HepG2 (cell line): ENCODE measurements around the gene TNFSF8. TPM values are rescaled to one million over a fixed set of nuclear protein-coding genes. Genes with fewer than 3 reads are reported as not detected.

Experiments
- ATAC-seq: fragments of 200-7000 bp; cut with Tn5 transposase; 3 replicates; pipeline ENCODE4 v1.9.1; 2020; ENCODE audit warnings: mild to moderate bottlenecking, moderate library complexity
- BruUV-seq: library from RNA; stranded (reverse); fragments of 400-500 nt; replicated peaks from 2 replicates; lab custom pipeline; 2021; lab: Mats Ljungman, UMichigan
- CTCF ChIA-PET: fragments of 300-600 bp; formaldehyde crosslinking; extraction: SDS; loops from one replicate; lab custom pipeline; 2021; ENCODE audit warnings: low total read pairs, inconsistent platforms, low intra/inter-chr PET ratio; lab: Yijun Ruan, JAX
- POLR2A ChIA-PET: fragments of 350-600 bp; sonication (Branson Sonifier 250); formaldehyde crosslinking; loops from one replicate; lab custom pipeline; 2020; ENCODE audit warnings: antibody characterized with exemption, inconsistent platforms; lab: Yijun Ruan, JAX
- DNase-seq: peaks from one replicate; pipeline ENCODE4 v3.0.0-alpha.2; 2015; ENCODE audit warnings: low spot score
- FAIRE-seq: peaks from 3 replicates; lab custom pipeline; 2011; peaks lifted over from hg19 to GRCh38; lab: Jason Lieb, UNC
- H2AFZ ChIP-seq: one replicate; pipeline ENCODE4 v1.6.1; 2011; ENCODE audit warnings: low read length, inconsistent platforms
- H3K27ac ChIP-seq: fragments of 300-600 bp; 3 replicates; pipeline ENCODE4 v1.8.0; 2011; ENCODE audit warnings: mixed run types, mild to moderate bottlenecking, mixed read lengths, low read length, inconsistent platforms; ENCODE audit not compliant: insufficient read depth; ENCODE audit errors: extremely low read length
- H3K27me3 ChIP-seq, 2 experiments: fragments of 200-600 bp in 1 of 2; 2 replicates in 1 of 2; 3 replicates in 1 of 2; pipeline versions ENCODE4 v1.6.0 to v1.8.0; 2011; ENCODE audit warnings: low read length in 2 of 2, mild to moderate bottlenecking in 2 of 2, moderate library complexity in 2 of 2, inconsistent platforms in 1 of 2; ENCODE audit not compliant: insufficient read depth in 2 of 2, control insufficient read depth in 1 of 2
- H3K36me3 ChIP-seq, 2 experiments: fragments of 200-600 bp in 1 of 2; replicated peaks in 1 of 2; 2 replicates in 1 of 2; 3 replicates in 1 of 2; pipeline versions ENCODE4 v1.5.1 to v1.8.0; 2011; ENCODE audit warnings: low read length in 2 of 2, inconsistent platforms in 1 of 2; ENCODE audit not compliant: insufficient read depth in 2 of 2, control insufficient read depth in 1 of 2
- H3K4me1 ChIP-seq: 2 replicates; pipeline ENCODE4 v1.5.1; 2012; ENCODE audit warnings: low read length, inconsistent platforms; ENCODE audit not compliant: insufficient read depth
- H3K4me2 ChIP-seq: 2 replicates; pipeline ENCODE4 v1.6.0; 2011; ENCODE audit warnings: low read depth, low read length, inconsistent platforms
- H3K4me3 ChIP-seq, 3 experiments: fragments of 200-600 bp in 1 of 3; sonication (generic), shearing (Covaris generic) in 1 of 3; replicated peaks in 1 of 3; 2 replicates each; pipeline ENCODE4 v1.5.1; 2011 to 2016; ENCODE audit warnings: low read length in 3 of 3, inconsistent platforms in 2 of 3, low read depth in 2 of 3, mild to moderate bottlenecking in 2 of 3, control low read depth in 1 of 3, mixed read lengths in 1 of 3; ENCODE audit not compliant: insufficient read depth in 1 of 3
- H3K79me2 ChIP-seq: one replicate; pipeline ENCODE4 v1.6.1; 2011; ENCODE audit warnings: low read length, inconsistent platforms; ENCODE audit not compliant: insufficient read depth
- H3K9ac ChIP-seq: 2 replicates; pipeline ENCODE4 v1.6.0; 2011; ENCODE audit warnings: mild to moderate bottlenecking, low read depth, low read length, inconsistent platforms; ENCODE audit not compliant: insufficient read depth
- H3K9me3 ChIP-seq: 2 replicates; pipeline ENCODE4 v1.5.1; 2012; ENCODE audit warnings: mild to moderate bottlenecking, low read length
- H4K20me1 ChIP-seq: 2 replicates; pipeline ENCODE4 v1.6.0; 2011; ENCODE audit warnings: inconsistent platforms, mild to moderate bottlenecking, low read length, moderate library complexity; ENCODE audit not compliant: insufficient read depth
- HMG20A ChIP-seq: IDR thresholded peaks from 2 replicates; pipeline ENCODE4 v1.6.1; 2016; ENCODE audit warnings: borderline replicate concordance
- RFX3 ChIP-seq: IDR thresholded peaks from 2 replicates; pipeline ENCODE4 v1.6.1; 2016; ENCODE audit warnings: missing biosample characterization, missing genetic modification reagents
- SMC3 ChIP-seq: IDR thresholded peaks from 2 replicates; pipeline ENCODE4 v1.6.1; 2011; ENCODE audit warnings: low read length, improper control_type of control experiment
- TP53 ChIP-seq: sonication (generic); formaldehyde crosslinking; conservative IDR thresholded peaks from 2 replicates; pipeline ENCODE4 v1.4.0; 2020; ENCODE audit warnings: missing genetic modification reagents
- ZNF484 ChIP-seq: sonication (generic); formaldehyde crosslinking; IDR thresholded peaks from 2 replicates; pipeline ENCODE4 v1.5.1; 2020; ENCODE audit warnings: mild to moderate bottlenecking, low read depth, missing genetic modification reagents, borderline replicate concordance
- ZNF569 ChIP-seq: sonication (generic); formaldehyde crosslinking; IDR thresholded peaks from 2 replicates; pipeline ENCODE4 v1.5.0; 2020; ENCODE audit warnings: mild to moderate bottlenecking, missing genetic modification reagents, moderate library complexity, borderline replicate concordance
- ZNF790 ChIP-seq: sonication (generic); formaldehyde crosslinking; IDR thresholded peaks from 2 replicates; pipeline ENCODE4 v1.8.0; 2022; ENCODE audit warnings: missing genetic modification reagents, mild to moderate bottlenecking, borderline replicate concordance
- WGBS: methylation state at CpG from one replicate; pipeline ENCODE4 v1.1.6; 2017; ENCODE audit warnings: low lambda C conversion rate; 5-methylcytosine and 5-hydroxymethylcytosine counted together
- in situ Hi-C: cut with HindIII; loops from 2 replicates; pipeline ENCODE4 v1.10.0; 2017; ENCODE audit warnings: low pct_unique_long_range_greater_than_20kb; ENCODE audit not compliant: extremely low pct_ligation_motif_present
- intact Hi-C: fragments of 100-400 bp; cut with micrococcal nuclease; formaldehyde crosslinking; loops from one replicate; pipeline ENCODE4 v1.10.0; 2022; ENCODE audit not compliant: unreplicated experiment
- polyA plus RNA-seq, 8 experiments: library from polyadenylated mRNA; depleted of rRNA in 3 of 8; stranded (reverse) in 7 of 8; unstranded in 1 of 8; fragments of >200 nt; fragmentation: Illumina TruSeq in 4 of 8; extraction: Trizol in 4 of 8; gene quantifications; 2 replicates each; pipeline versions ENCODE4 v1.2.1 to v1.2.3, GENCODE V29; 2011 to 2016; ENCODE audit warnings: low read depth in 4 of 8, missing spikeins in 1 of 8, mixed read lengths in 1 of 8; ENCODE audit not compliant: insufficient read depth in 1 of 8
- total RNA-seq, 5 experiments: library from RNA; depleted of rRNA; stranded (reverse); fragments of >200 nt; fragmentation: Illumina TruSeq; extraction: Trizol; gene quantifications; 2 replicates each; pipeline ENCODE4 v1.2.3, GENCODE V29; 2016; ENCODE audit warnings: low read depth in 1 of 5
- TF ChIP-seq, protein P1 (sequence below): sonication (generic); formaldehyde crosslinking; IDR thresholded peaks from 2 replicates; pipeline ENCODE4 v1.5.0; 2020; ENCODE audit warnings: missing genetic modification reagents
- TF ChIP-seq, protein P2 (sequence below), 2 experiments: fragments of 450-650 bp in 1 of 2; sonication (generic) in 1 of 2; formaldehyde crosslinking; IDR thresholded peaks; 2 replicates each; pipeline versions ENCODE4 v1.5.0 to v1.8.0; 2020 to 2022; ENCODE audit warnings: mild to moderate bottlenecking in 1 of 2, missing genetic modification reagents in 1 of 2
- TF ChIP-seq, protein P3 (sequence below): sonication (generic); formaldehyde crosslinking; IDR thresholded peaks from 2 replicates; pipeline ENCODE4 v1.4.0; 2020; ENCODE audit warnings: missing genetic modification reagents, mild to moderate bottlenecking, borderline replicate concordance

The TNFSF8 gene
- total and polyA plus RNA-seq, 2 of the 13 experiments (the other 11 are each of a cell fraction or from before 2014, with no cell fraction given) = not detected

DNA sequence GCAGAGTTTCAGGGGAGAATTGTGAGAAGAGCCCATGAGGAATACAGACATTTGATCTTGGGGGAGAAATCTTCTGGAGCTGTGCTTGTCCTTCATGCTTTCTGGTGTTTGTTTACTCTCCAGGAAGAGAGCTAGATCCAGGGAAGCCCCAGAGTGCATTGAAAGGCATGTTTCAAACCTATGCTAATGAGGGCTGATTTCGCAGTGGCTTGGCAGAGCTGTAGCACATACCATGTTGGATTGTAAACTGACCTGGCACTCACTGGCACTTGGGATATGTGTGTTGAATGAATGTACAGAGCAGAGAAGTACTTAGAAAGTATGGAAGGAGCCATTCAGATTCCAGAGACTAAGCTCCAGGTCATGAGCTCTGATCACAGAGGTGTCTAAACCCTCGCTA lies 30.9 kb downstream of the TNFSF8 start:
- TF ChIP-seq ZNF569 (CRISPR knock-in tag) (no peak), ZNF790 (CRISPR knock-in tag) (no peak), ZNF484 (CRISPR knock-in tag) (no peak), SMC3 (no peak), TP53 (CRISPR knock-in tag) (no peak), HMG20A (CRISPR knock-in tag) (no peak), RFX3 (no peak)
- TF ChIP-seq, protein P1, sequence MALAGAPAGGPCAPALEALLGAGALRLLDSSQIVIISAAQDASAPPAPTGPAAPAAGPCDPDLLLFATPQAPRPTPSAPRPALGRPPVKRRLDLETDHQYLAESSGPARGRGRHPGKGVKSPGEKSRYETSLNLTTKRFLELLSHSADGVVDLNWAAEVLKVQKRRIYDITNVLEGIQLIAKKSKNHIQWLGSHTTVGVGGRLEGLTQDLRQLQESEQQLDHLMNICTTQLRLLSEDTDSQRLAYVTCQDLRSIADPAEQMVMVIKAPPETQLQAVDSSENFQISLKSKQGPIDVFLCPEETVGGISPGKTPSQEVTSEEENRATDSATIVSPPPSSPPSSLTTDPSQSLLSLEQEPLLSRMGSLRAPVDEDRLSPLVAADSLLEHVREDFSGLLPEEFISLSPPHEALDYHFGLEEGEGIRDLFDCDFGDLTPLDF (CRISPR knock-in tag) = no peak
- TF ChIP-seq, protein P2, sequence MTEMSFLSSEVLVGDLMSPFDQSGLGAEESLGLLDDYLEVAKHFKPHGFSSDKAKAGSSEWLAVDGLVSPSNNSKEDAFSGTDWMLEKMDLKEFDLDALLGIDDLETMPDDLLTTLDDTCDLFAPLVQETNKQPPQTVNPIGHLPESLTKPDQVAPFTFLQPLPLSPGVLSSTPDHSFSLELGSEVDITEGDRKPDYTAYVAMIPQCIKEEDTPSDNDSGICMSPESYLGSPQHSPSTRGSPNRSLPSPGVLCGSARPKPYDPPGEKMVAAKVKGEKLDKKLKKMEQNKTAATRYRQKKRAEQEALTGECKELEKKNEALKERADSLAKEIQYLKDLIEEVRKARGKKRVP (CRISPR knock-in tag; IDR thresholded peaks at IDR 0.05) = no peak
- TF ChIP-seq, protein P3, sequence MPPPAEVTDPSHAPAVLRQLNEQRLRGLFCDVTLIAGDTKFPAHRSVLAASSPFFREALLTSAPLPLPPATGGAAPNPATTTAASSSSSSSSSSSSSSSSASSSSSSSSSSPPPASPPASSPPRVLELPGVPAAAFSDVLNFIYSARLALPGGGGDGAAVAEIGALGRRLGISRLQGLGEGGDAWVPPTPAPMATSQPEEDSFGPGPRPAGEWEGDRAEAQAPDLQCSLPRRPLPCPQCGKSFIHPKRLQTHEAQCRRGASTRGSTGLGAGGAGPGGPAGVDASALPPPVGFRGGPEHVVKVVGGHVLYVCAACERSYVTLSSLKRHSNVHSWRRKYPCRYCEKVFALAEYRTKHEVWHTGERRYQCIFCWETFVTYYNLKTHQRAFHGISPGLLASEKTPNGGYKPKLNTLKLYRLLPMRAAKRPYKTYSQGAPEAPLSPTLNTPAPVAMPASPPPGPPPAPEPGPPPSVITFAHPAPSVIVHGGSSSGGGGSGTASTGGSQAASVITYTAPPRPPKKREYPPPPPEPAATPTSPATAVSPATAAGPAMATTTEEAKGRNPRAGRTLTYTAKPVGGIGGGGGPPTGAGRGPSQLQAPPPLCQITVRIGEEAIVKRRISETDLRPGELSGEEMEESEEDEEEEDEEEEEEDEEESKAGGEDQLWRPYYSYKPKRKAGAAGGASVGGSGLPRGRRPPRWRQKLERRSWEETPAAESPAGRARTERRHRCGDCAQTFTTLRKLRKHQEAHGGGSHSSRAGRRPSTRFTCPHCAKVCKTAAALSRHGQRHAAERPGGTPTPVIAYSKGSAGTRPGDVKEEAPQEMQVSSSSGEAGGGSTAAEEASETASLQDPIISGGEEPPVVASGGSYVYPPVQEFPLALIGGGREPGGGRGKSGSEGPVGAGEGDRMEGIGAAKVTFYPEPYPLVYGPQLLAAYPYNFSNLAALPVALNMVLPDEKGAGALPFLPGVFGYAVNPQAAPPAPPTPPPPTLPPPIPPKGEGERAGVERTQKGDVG = no peak
- POLR2A ChIA-PET = no interaction called here
- in situ Hi-C loops = no loop called here

More for the DNA sequence above, 30.9 kb downstream of the TNFSF8 start:
- Histone ChIP-seq H4K20me1 (no peaks in the 10 kb centered on the region), H3K27ac (no peak overlapping the region), H3K4me1 (peaks cover 16% of the 10 kb centered on the region), H3K79me2 (no peaks in the 10 kb centered on the region), H3K4me3 (no peak overlapping the region), H3K9ac (no peak overlapping the region), H2AFZ (no peak overlapping the region), H3K4me2 (no peak overlapping the region), H3K36me3 (no peaks in the 10 kb centered on the region), H3K27me3 (no peaks in the 10 kb centered on the region), H3K9me3 (no peaks in the 10 kb centered on the region)
- no peak for ATAC-seq
- CTCF ChIA-PET = no interaction called here
- BruUV-seq = no TSS peak
- DNase-seq = no peak
- no peak for FAIRE-seq
- intact Hi-C loops = no loop called here
- 55% methylated on average over 2 of the region's 2 CpGs for WGBS
